Right renal pelvis (tissue), 4 donors: ENCODE data around the gene GALNT2. TPM values are rescaled to one million over a fixed set of nuclear protein-coding genes. Genes with fewer than 3 reads are reported as not detected.

ENCODE experiments used
- DNase-seq, 4 donors: peaks; one replicate each; pipeline ENCODE4 v3.0.0-alpha.2; 2013; ENCODE audit warnings: low read depth in 4 of 4, low spot score in 3 of 4, missing footprints in 1 of 4
- polyA plus RNA-seq, 4 donors: library from polyadenylated mRNA; unstranded; fragments of 120-200 nt; gene quantifications; one replicate each; pipeline ENCODE4 v1.2.1, GENCODE V29; 2013; ENCODE audit not compliant: insufficient read length in 4 of 4

GALNT2 gene
- polyA plus RNA-seq, 4 donors = 61.4 to 72.6 (median 65.7) TPM

- DNase-seq = no peak
Observed at GRCh38 chr1:230070321-230071208, 3.5 kb downstream of the GALNT2 start.

GRCh38 chr1:230071316-230071715 is 4.3 kb downstream of the GALNT2 start:
- no peak for DNase-seq

GRCh38 chr1:230072296-230072695 is 5.3 kb downstream of the GALNT2 start:
- DNase-seq = no peak

- DNase-seq = no peak
Observed at GRCh38 chr1:230072866-230073265, 5.8 kb downstream of the GALNT2 start.

- no peak for DNase-seq
Observed at GRCh38 chr1:230073371-230074035, 6.5 kb downstream of the GALNT2 start.

GRCh38 chr1:230074270-230074669 is 7.2 kb downstream of the GALNT2 start:
- no peak for DNase-seq

- DNase-seq = no peak
Observed at GRCh38 chr1:230074762-230075161, 7.7 kb downstream of the GALNT2 start.

GRCh38 chr1:230076121-230076520 is 9.1 kb downstream of the GALNT2 start:
- DNase-seq = no peak

- no peak for DNase-seq
Observed at GRCh38 chr1:230077011-230077410, 10.0 kb downstream of the GALNT2 start.

GRCh38 chr1:230077436-230078213 is 10.6 kb downstream of the GALNT2 start:
- DNase-seq = no peak

- DNase-seq = no peak
Observed at GRCh38 chr1:230079199-230080024, 12.4 kb downstream of the GALNT2 start.

- no peak for DNase-seq
Observed at GRCh38 chr1:230080822-230081221, 13.8 kb downstream of the GALNT2 start.

- no peak for DNase-seq
Observed at GRCh38 chr1:230081751-230082150, 14.7 kb downstream of the GALNT2 start.

- DNase-seq = no peak
Observed at GRCh38 chr1:230082211-230082610, 15.2 kb downstream of the GALNT2 start.

GRCh38 chr1:230083053-230083452 is 16.0 kb downstream of the GALNT2 start:
- no peak for DNase-seq

GRCh38 chr1:230083746-230084407 is 16.8 kb downstream of the GALNT2 start:
- no peak for DNase-seq

- no peak for DNase-seq
Observed at GRCh38 chr1:230084408-230085177, 17.6 kb downstream of the GALNT2 start.

- DNase-seq = no peak
Observed at GRCh38 chr1:230085178-230085515, 18.1 kb downstream of the GALNT2 start.

- no peak for DNase-seq
Observed at GRCh38 chr1:230086151-230086550, 19.1 kb downstream of the GALNT2 start.
